Suprapubic skin (tissue), 4 donors: ENCODE measurements around the gene GSTO2. TPM values are rescaled to one million over a fixed set of nuclear protein-coding genes. Genes with fewer than 3 reads are reported as not detected.

ENCODE experiments used
- DNase-seq, 2 donors: peaks; one replicate each; pipeline ENCODE4 v3.0.0-alpha.2; 2019; ENCODE audit warnings: low spot score in 2 of 2
- H3K27ac ChIP-seq: fragments of 200-600 bp; sonication (generic); one replicate; pipeline ENCODE4 v1.5.1; 2019
- H3K27me3 ChIP-seq: fragments of 200-600 bp; sonication (generic); one replicate; pipeline ENCODE4 v1.5.1; 2019
- H3K36me3 ChIP-seq: fragments of 200-600 bp; sonication (generic); one replicate; pipeline ENCODE4 v1.5.1; 2019
- H3K4me1 ChIP-seq: fragments of 200-600 bp; sonication (generic); one replicate; pipeline ENCODE4 v1.5.1; 2019
- H3K4me3 ChIP-seq: fragments of 200-600 bp; sonication (generic); one replicate; pipeline ENCODE4 v1.5.1; 2019; ENCODE audit warnings: mild to moderate bottlenecking
- H3K9me3 ChIP-seq: fragments of 200-600 bp; sonication (generic); one replicate; pipeline ENCODE4 v1.5.1; 2019
- CTCF ChIP-seq, 2 donors: fragments of 200-600 bp in 1 of 2; fragments of 450-650 bp in 1 of 2; sonication (generic) in 1 of 2; IDR thresholded peaks; one replicate each; pipeline ENCODE4 v1.5.1; 2016 to 2019; ENCODE audit warnings: antibody characterized with exemption in 2 of 2, mild to moderate bottlenecking in 1 of 2, moderate library complexity in 1 of 2
- EP300 ChIP-seq: sonication (generic); formaldehyde crosslinking; IDR thresholded peaks from one replicate; pipeline ENCODE4 v1.6.1; 2017; ENCODE audit warnings: antibody characterized with exemption
- POLR2A ChIP-seq, 2 donors: fragments of 450-650 bp; IDR thresholded peaks; one replicate each; pipeline ENCODE4 v1.6.1; 2017; ENCODE audit warnings: antibody characterized with exemption in 2 of 2, mild to moderate bottlenecking in 2 of 2, moderate library complexity in 2 of 2
- POLR2AphosphoS5 ChIP-seq, 3 donors: sonication (generic); formaldehyde crosslinking; IDR thresholded peaks; one replicate each; pipeline ENCODE4 v1.6.1; 2017; ENCODE audit warnings: antibody characterized with exemption in 3 of 3
- WGBS: methylation state at CpG from one replicate; pipeline ENCODE4 v1.1.5; 2018; 5-methylcytosine and 5-hydroxymethylcytosine counted together
- total RNA-seq, 4 donors: library from RNA; depleted of rRNA; stranded (reverse); fragments of >200 nt; gene quantifications; one replicate each; pipeline ENCODE4 v1.1.0, GENCODE V29; 2016

Gene GSTO2
- total RNA-seq, 4 donors from 2014 or later: 19.0 to 35.5 (median 25.4) TPM

- Histone ChIP-seq H3K36me3 (no peaks in the 10 kb centered on the region), H3K4me1 (peaks cover 100% of the 10 kb centered on the region), H3K27ac (peak overlapping the region; percentile 95), H3K9me3 (no peaks in the 10 kb centered on the region), H3K4me3 (no peak overlapping the region), H3K27me3 (no peaks in the 10 kb centered on the region)
- WGBS: 76% methylated on average over 9 of the region's 9 CpGs
- no peak for TF ChIP-seq EP300
- TF ChIP-seq POLR2A (IDR thresholded peaks at IDR 0.05): no peak
- TF ChIP-seq POLR2AphosphoS5 (IDR thresholded peaks at IDR 0.05): no peak
- no peak for TF ChIP-seq CTCF (IDR thresholded peaks at IDR 0.05)
- DNase-seq: peak; percentile 59 to 78
Observed at GRCh38 chr10:104331208-104331838, 62.3 kb downstream of the GSTO2 start.

GRCh38 chr10:104332243-104333031 lies 63.5 kb downstream of the GSTO2 start:
- TF ChIP-seq CTCF (IDR thresholded peaks at IDR 0.05): no peak
- TF ChIP-seq POLR2AphosphoS5 (IDR thresholded peaks at IDR 0.05): no peak
- TF ChIP-seq POLR2A (IDR thresholded peaks at IDR 0.05): no peak
- no peak for TF ChIP-seq EP300
- peaks cover 100% of the 10 kb centered on the region for H3K4me1 ChIP-seq
- H3K27ac ChIP-seq: peak overlapping the region; percentile 95
- H3K27me3 ChIP-seq: no peaks in the 10 kb centered on the region
- no peaks in the 10 kb centered on the region for H3K36me3 ChIP-seq
- no peak overlapping the region for H3K4me3 ChIP-seq
- DNase-seq: peak; percentile 40 to 48
- 85% methylated on average over 11 of the region's 11 CpGs for WGBS
- no peaks in the 10 kb centered on the region for H3K9me3 ChIP-seq

- Histone ChIP-seq H3K4me3 (no peak overlapping the region), H3K9me3 (no peaks in the 10 kb centered on the region), H3K27me3 (no peaks in the 10 kb centered on the region), H3K4me1 (peaks cover 93% of the 10 kb centered on the region), H3K27ac (peak overlapping the region; percentile 95), H3K36me3 (no peaks in the 10 kb centered on the region)
- TF ChIP-seq CTCF (IDR thresholded peaks at IDR 0.05) (no peak), EP300 (no peak), POLR2AphosphoS5 (IDR thresholded peaks at IDR 0.05) (no peak), POLR2A (IDR thresholded peaks at IDR 0.05) (no peak)
- peak; percentile 52 to 54 for DNase-seq
- 81% methylated on average over 13 of the region's 13 CpGs for WGBS
Observed at GRCh38 chr10:104333032-104333727, 64.2 kb downstream of the GSTO2 start.

GRCh38 chr10:104333728-104334373 lies 64.9 kb downstream of the GSTO2 start:
- Histone ChIP-seq H3K27ac (peak overlapping the region; percentile 95), H3K4me1 (peaks cover 86% of the 10 kb centered on the region), H3K9me3 (no peaks in the 10 kb centered on the region), H3K4me3 (no peak overlapping the region), H3K27me3 (no peaks in the 10 kb centered on the region), H3K36me3 (no peaks in the 10 kb centered on the region)
- no peak for TF ChIP-seq CTCF (IDR thresholded peaks at IDR 0.05)
- TF ChIP-seq POLR2AphosphoS5 (IDR thresholded peaks at IDR 0.05): no peak
- no peak for TF ChIP-seq EP300
- TF ChIP-seq POLR2A (IDR thresholded peaks at IDR 0.05): no peak
- 72% methylated on average over 10 of the region's 15 CpGs for WGBS
- peak; percentile 50 to 58 for DNase-seq
